Upper lobe of right lung (tissue), 1 donor: ENCODE measurements around the gene ZDHHC18. TPM values are rescaled to one million over a fixed set of nuclear protein-coding genes. Genes with fewer than 3 reads are reported as not detected.

Experiments used
- ATAC-seq: fragments of 200-7000 bp; cut with Tn5 transposase; one replicate; pipeline ENCODE4 v1.9.1; 2020; ENCODE audit warnings: mild to moderate bottlenecking, moderate library complexity
- DNase-seq: peaks from one replicate; pipeline ENCODE4 v3.0.0-alpha.2; 2020
- H3K27ac ChIP-seq: fragments of 200-600 bp; one replicate; pipeline ENCODE4 v1.8.0; 2022
- H3K27me3 ChIP-seq: fragments of 200-600 bp; one replicate; pipeline ENCODE4 v1.8.0; 2022; ENCODE audit warnings: mild to moderate bottlenecking
- H3K36me3 ChIP-seq: fragments of 200-600 bp; one replicate; pipeline ENCODE4 v1.8.0; 2022
- H3K4me1 ChIP-seq: fragments of 200-600 bp; one replicate; pipeline ENCODE4 v1.8.0; 2022
- H3K4me3 ChIP-seq: fragments of 200-600 bp; one replicate; pipeline ENCODE4 v1.8.0; 2022; ENCODE audit warnings: mild to moderate bottlenecking
- H3K9me3 ChIP-seq: fragments of 200-600 bp; one replicate; pipeline ENCODE4 v1.8.0; 2022
- CTCF ChIP-seq: fragments of 200-600 bp; IDR thresholded peaks from one replicate; pipeline ENCODE4 v1.8.0; 2022; ENCODE audit warnings: antibody characterized with exemption
- intact Hi-C: fragments of 100-400 bp; cut with DNase I; formaldehyde crosslinking; loops from one replicate; pipeline ENCODE4 v1.11.0; 2022
- total RNA-seq: library from RNA; stranded (reverse); fragmentation: NEBNext Ultra II Directional; extraction: Animal tissue kit (Norgen Biotek cat#: 25700); gene quantifications from one replicate; pipeline ENCODE4 v1.2.1, GENCODE V29; 2021
- donor health status: DM: no; HTN: yes; CAD: no; lungs with severe emphysema.

Gene ZDHHC18
- total RNA-seq, 1 donor from 2014 or later: 26.2 TPM

GRCh38 chr1:26786437-26787380 is 39.8 kb upstream of the ZDHHC18 start:
- TF ChIP-seq CTCF: no peak
- Histone ChIP-seq H3K27ac (peak overlapping the region; percentile 100), H3K36me3 (peaks cover 11% of the 10 kb centered on the region), H3K27me3 (no peaks in the 10 kb centered on the region), H3K4me1 (peaks cover 45% of the 10 kb centered on the region), H3K9me3 (no peaks in the 10 kb centered on the region), H3K4me3 (peak overlapping the region; percentile 92)
- DNase-seq: peak; percentile 77
- intact Hi-C loops: loop anchor here (10.0 kb wide), 1 partner anchor 92 kb away; the partner anchor contains the start of gene ARID1A
- ATAC-seq: peak; percentile 47

GRCh38 chr1:26787381-26787705 is 39.1 kb upstream of the ZDHHC18 start:
- H3K4me1 ChIP-seq: peaks cover 45% of the 10 kb centered on the region
- DNase-seq (no peak), ATAC-seq (peak; percentile 25)
- peaks cover 10% of the 10 kb centered on the region for H3K36me3 ChIP-seq
- no peaks in the 10 kb centered on the region for H3K27me3 ChIP-seq
- intact Hi-C loops: loop anchor here (10.0 kb wide), 1 partner anchor 93 kb away; the partner anchor contains the start of gene ARID1A
- H3K4me3 ChIP-seq: peak overlapping the region; percentile 92
- no peak for TF ChIP-seq CTCF
- H3K27ac ChIP-seq: peak overlapping the region; percentile 100
- H3K9me3 ChIP-seq: no peaks in the 10 kb centered on the region

DNA sequence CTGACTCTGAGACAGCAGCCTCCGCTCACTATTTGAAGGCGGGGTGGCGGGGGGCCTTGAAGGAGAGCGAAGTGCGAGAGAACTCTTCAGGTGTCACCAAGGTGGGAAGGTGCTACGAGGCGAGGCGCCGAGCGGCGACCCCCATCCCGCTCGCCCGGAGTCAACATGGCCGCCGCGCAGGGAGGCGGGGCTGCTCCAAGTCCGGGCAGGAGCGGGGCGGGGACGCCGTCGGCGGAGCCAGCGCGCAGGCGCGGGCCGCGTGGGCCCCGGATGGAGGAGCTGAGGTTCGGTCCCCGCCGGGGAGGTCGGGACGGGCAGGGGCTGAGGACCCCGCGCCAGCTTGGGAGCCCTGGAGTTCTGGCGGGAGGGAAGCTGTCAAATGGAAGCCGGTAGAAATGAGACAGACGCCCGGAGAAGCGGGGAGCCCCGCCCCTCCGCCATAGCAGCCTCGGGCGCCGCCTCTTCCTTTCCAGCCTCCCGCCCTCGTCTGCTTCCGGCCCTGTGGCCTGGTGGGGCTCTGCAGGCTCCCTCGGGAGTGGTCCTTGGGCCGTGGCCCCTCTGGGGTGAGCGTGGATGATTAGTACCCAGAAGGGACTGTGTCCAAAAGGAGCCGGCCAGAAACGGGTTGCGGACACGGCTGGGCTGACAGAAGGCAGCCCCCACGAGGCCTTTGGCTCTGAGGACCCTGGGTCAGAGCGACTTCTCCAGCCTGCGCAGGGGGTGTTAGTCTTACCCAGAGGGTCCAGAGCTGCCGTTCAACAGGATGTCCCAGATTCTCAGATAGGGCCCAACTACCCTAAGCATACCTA is 38.6 kb upstream of the ZDHHC18 start, which contains the start of gene PIGV:
PIGV (plus strand) TSS at position 245 of the 809 bp plus-strand sequence. CDS start 2,866 bp downstream, outside the sequence.
- peak; percentile 90 for ATAC-seq

GRCh38 chr1:26788515-26788785 is 38.0 kb upstream of the ZDHHC18 start:
- Histone ChIP-seq H3K4me3 (peak overlapping the region; percentile 92), H3K27me3 (no peaks in the 10 kb centered on the region), H3K36me3 (peaks cover under 1% of the 10 kb centered on the region), H3K4me1 (peaks cover 36% of the 10 kb centered on the region), H3K9me3 (no peaks in the 10 kb centered on the region), H3K27ac (peak overlapping the region; percentile 100)
- DNase-seq: no peak
- intact Hi-C loops: loop anchor here (10.0 kb wide), 1 partner anchor 94 kb away; the partner anchor contains the start of gene ARID1A
- no peak for ATAC-seq
- no peak for TF ChIP-seq CTCF

More for the DNA sequence above, 38.6 kb upstream of the ZDHHC18 start, which contains the start of gene PIGV:
- no peak for TF ChIP-seq CTCF
- DNase-seq: peak; percentile 95
- Histone ChIP-seq H3K9me3 (no peaks in the 10 kb centered on the region), H3K36me3 (peaks cover 6% of the 10 kb centered on the region), H3K27ac (peak within 1 kb of the TSS; percentile 100), H3K4me1 (peaks cover 41% of the 10 kb centered on the region), H3K27me3 (no peaks in the 10 kb centered on the region), H3K4me3 (peak within 1 kb of the TSS; percentile 92)
- intact Hi-C loops: loop anchor here (10.0 kb wide), 1 partner anchor 93 kb away; the partner anchor contains the start of gene ARID1A

GRCh38 chr1:26788836-26789611 is 37.5 kb upstream of the ZDHHC18 start:
- Histone ChIP-seq H3K4me1 (peaks cover 30% of the 10 kb centered on the region), H3K9me3 (no peaks in the 10 kb centered on the region), H3K27ac (peak overlapping the region; percentile 100), H3K27me3 (no peaks in the 10 kb centered on the region), H3K4me3 (peak overlapping the region; percentile 92), H3K36me3 (peaks cover 2% of the 10 kb centered on the region)
- intact Hi-C loops: loop anchor here (10.0 kb wide), 1 partner anchor 94 kb away; the partner anchor contains the start of gene ARID1A
- DNase-seq (peak; percentile 89), ATAC-seq (peak; percentile 74)
- peak; percentile 95 for TF ChIP-seq CTCF
